Activated CD8-positive, alpha-beta T cell treated with anti-CD3 and anti-CD28 coated beads, Interleukin-2, amount 10 ng/mL, durations not matched to agents 7 days and 5 days (primary cell): ENCODE results near the gene ARPP21. TPM values are rescaled to one million over a fixed set of nuclear protein-coding genes. Genes with fewer than 3 reads are reported as not detected.

Experiments used
- ATAC-seq: fragments of 150-1000 bp; cut with Tn5 transposase; one replicate; pipeline ENCODE4 v1.10.0; 2021; ENCODE audit warnings: moderate library complexity
- CTCF ChIA-PET: fragments of 350-600 bp; sonication (Branson Sonifier 250); formaldehyde crosslinking; loops from one replicate; lab custom pipeline; 2021; ENCODE audit warnings: antibody characterized with exemption; lab: Charles Lee
- POLR2A ChIA-PET: fragments of 350-600 bp; sonication (Branson Sonifier 250); formaldehyde crosslinking; loops from one replicate; lab custom pipeline; 2021; ENCODE audit warnings: antibody characterized with exemption; lab: Charles Lee
- DNase-seq: peaks from one replicate; pipeline ENCODE4 v3.0.0-alpha.2; 2020
- H3K27ac Mint-ChIP-seq: one replicate; pipeline ENCODE4 v1.8.0; 2021; ENCODE audit warnings: mild to moderate bottlenecking, mixed read lengths
- H3K27me3 Mint-ChIP-seq: one replicate; pipeline ENCODE4 v1.8.0; 2021; ENCODE audit warnings: low read depth, mixed read lengths
- H3K36me3 Mint-ChIP-seq: one replicate; pipeline ENCODE4 v1.8.0; 2021; ENCODE audit warnings: low read depth, mixed read lengths
- H3K4me1 Mint-ChIP-seq: one replicate; pipeline ENCODE4 v1.8.0; 2021; ENCODE audit warnings: low read depth, mixed read lengths
- H3K4me3 Mint-ChIP-seq: one replicate; pipeline ENCODE4 v1.8.0; 2021; ENCODE audit warnings: mild to moderate bottlenecking, mixed read lengths
- H3K9me3 Mint-ChIP-seq: one replicate; pipeline ENCODE4 v1.8.0; 2022; ENCODE audit warnings: mixed read lengths; ENCODE audit not compliant: insufficient read depth
- total RNA-seq, 2 experiments: library from RNA; stranded (reverse); gene quantifications; one replicate each; pipeline ENCODE4 v1.2.3, GENCODE V29; 2021

Gene ARPP21
- total RNA-seq, 2 experiments from 2014 or later, result not detected

- Mint-ChIP-seq H3K4me3 (no peak overlapping the region), H3K9me3 (no peaks in the 10 kb centered on the region), H3K36me3 (no peaks in the 10 kb centered on the region), H3K27ac (no peak overlapping the region), H3K27me3 (no peaks in the 10 kb centered on the region), H3K4me1 (no peaks in the 10 kb centered on the region)
- DNase-seq (no peak), ATAC-seq (no peak)
- ChIA-PET CTCF (no interaction called here), POLR2A (no interaction called here)
These were observed 84.3 kb downstream of the ARPP21 start for GRCh38 chr3:35723480-35724097.

GRCh38 chr3:35724106-35724505 lies 84.8 kb downstream of the ARPP21 start:
- H3K4me1 Mint-ChIP-seq, result no peaks in the 10 kb centered on the region
- no peak overlapping the region for H3K4me3 Mint-ChIP-seq
- ChIA-PET POLR2A (no interaction called here), CTCF (no interaction called here)
- no peak for ATAC-seq
- no peaks in the 10 kb centered on the region for H3K9me3 Mint-ChIP-seq
- no peaks in the 10 kb centered on the region for H3K27me3 Mint-ChIP-seq
- no peak overlapping the region for H3K27ac Mint-ChIP-seq
- DNase-seq, result no peak
- H3K36me3 Mint-ChIP-seq, result no peaks in the 10 kb centered on the region

GRCh38 chr3:35727179-35727578 lies 87.9 kb downstream of the ARPP21 start:
- no peak overlapping the region for H3K27ac Mint-ChIP-seq
- no peaks in the 10 kb centered on the region for H3K9me3 Mint-ChIP-seq
- DNase-seq (no peak), ATAC-seq (no peak)
- ChIA-PET CTCF (no interaction called here), POLR2A (no interaction called here)
- H3K4me1 Mint-ChIP-seq, result no peaks in the 10 kb centered on the region
- no peak overlapping the region for H3K4me3 Mint-ChIP-seq
- H3K27me3 Mint-ChIP-seq, result no peaks in the 10 kb centered on the region
- no peaks in the 10 kb centered on the region for H3K36me3 Mint-ChIP-seq

GRCh38 chr3:35733341-35733740 lies 94.0 kb downstream of the ARPP21 start:
- ATAC-seq, result no peak

GRCh38 chr3:35733864-35734263 lies 94.5 kb downstream of the ARPP21 start:
- CTCF ChIA-PET, result no interaction called here
- ATAC-seq, result no peak
- POLR2A ChIA-PET, result no interaction called here
- Mint-ChIP-seq H3K36me3 (no peaks in the 10 kb centered on the region), H3K9me3 (no peaks in the 10 kb centered on the region), H3K4me1 (no peaks in the 10 kb centered on the region), H3K4me3 (no peak overlapping the region), H3K27me3 (no peaks in the 10 kb centered on the region), H3K27ac (no peak overlapping the region)
- no peak for DNase-seq

More at GRCh38 chr3:35733341-35733740, 94.0 kb downstream of the ARPP21 start:
- no peaks in the 10 kb centered on the region for H3K36me3 Mint-ChIP-seq
- DNase-seq, result no peak
- no peak overlapping the region for H3K27ac Mint-ChIP-seq
- no peaks in the 10 kb centered on the region for H3K9me3 Mint-ChIP-seq
- ChIA-PET CTCF (no interaction called here), POLR2A (no interaction called here)
- H3K4me1 Mint-ChIP-seq, result no peaks in the 10 kb centered on the region
- no peak overlapping the region for H3K4me3 Mint-ChIP-seq
- H3K27me3 Mint-ChIP-seq, result no peaks in the 10 kb centered on the region

- ATAC-seq, result no peak
- H3K27me3 Mint-ChIP-seq, result no peaks in the 10 kb centered on the region
- H3K4me3 Mint-ChIP-seq, result no peak overlapping the region
- H3K27ac Mint-ChIP-seq, result no peak overlapping the region
- H3K4me1 Mint-ChIP-seq, result no peaks in the 10 kb centered on the region
- no peaks in the 10 kb centered on the region for H3K9me3 Mint-ChIP-seq
- CTCF ChIA-PET, result no interaction called here
- POLR2A ChIA-PET, result no interaction called here
- no peaks in the 10 kb centered on the region for H3K36me3 Mint-ChIP-seq
- DNase-seq, result no peak
These were observed 97.8 kb downstream of the ARPP21 start for GRCh38 chr3:35737080-35737479.

GRCh38 chr3:35737527-35737926 lies 98.2 kb downstream of the ARPP21 start:
- ChIA-PET CTCF (no interaction called here), POLR2A (no interaction called here)
- no peaks in the 10 kb centered on the region for H3K27me3 Mint-ChIP-seq
- no peaks in the 10 kb centered on the region for H3K36me3 Mint-ChIP-seq
- ATAC-seq (no peak), DNase-seq (no peak)
- no peak overlapping the region for H3K27ac Mint-ChIP-seq
- H3K9me3 Mint-ChIP-seq, result no peaks in the 10 kb centered on the region
- H3K4me3 Mint-ChIP-seq, result no peak overlapping the region
- no peaks in the 10 kb centered on the region for H3K4me1 Mint-ChIP-seq

GRCh38 chr3:35737934-35738706 lies 98.8 kb downstream of the ARPP21 start:
- Mint-ChIP-seq H3K9me3 (no peaks in the 10 kb centered on the region), H3K36me3 (no peaks in the 10 kb centered on the region), H3K27me3 (no peaks in the 10 kb centered on the region), H3K27ac (no peak overlapping the region), H3K4me1 (no peaks in the 10 kb centered on the region), H3K4me3 (no peak overlapping the region)
- ATAC-seq, result no peak
- POLR2A ChIA-PET, result no interaction called here
- DNase-seq, result no peak
- CTCF ChIA-PET, result no interaction called here

GRCh38 chr3:35739181-35739809 lies 100.0 kb downstream of the ARPP21 start:
- no peaks in the 10 kb centered on the region for H3K36me3 Mint-ChIP-seq
- CTCF ChIA-PET, result no interaction called here
- no peak overlapping the region for H3K4me3 Mint-ChIP-seq
- no peaks in the 10 kb centered on the region for H3K4me1 Mint-ChIP-seq
- DNase-seq, result no peak
- H3K9me3 Mint-ChIP-seq, result no peaks in the 10 kb centered on the region
- no peak for ATAC-seq
- POLR2A ChIA-PET, result no interaction called here
- H3K27me3 Mint-ChIP-seq, result no peaks in the 10 kb centered on the region
- no peak overlapping the region for H3K27ac Mint-ChIP-seq

GRCh38 chr3:35739964-35740527 lies 100.7 kb downstream of the ARPP21 start:
- ChIA-PET POLR2A (no interaction called here), CTCF (no interaction called here)
- Mint-ChIP-seq H3K27ac (no peak overlapping the region), H3K27me3 (no peaks in the 10 kb centered on the region), H3K4me3 (no peak overlapping the region), H3K36me3 (no peaks in the 10 kb centered on the region), H3K9me3 (no peaks in the 10 kb centered on the region), H3K4me1 (no peaks in the 10 kb centered on the region)
- no peak for DNase-seq
- ATAC-seq, result no peak

GRCh38 chr3:35743218-35743617 lies 103.9 kb downstream of the ARPP21 start:
- ChIA-PET CTCF (no interaction called here), POLR2A (no interaction called here)
- no peaks in the 10 kb centered on the region for H3K9me3 Mint-ChIP-seq
- H3K36me3 Mint-ChIP-seq, result no peaks in the 10 kb centered on the region
- no peaks in the 10 kb centered on the region for H3K4me1 Mint-ChIP-seq
- H3K27ac Mint-ChIP-seq, result no peak overlapping the region
- H3K4me3 Mint-ChIP-seq, result no peak overlapping the region
- H3K27me3 Mint-ChIP-seq, result no peaks in the 10 kb centered on the region
- ATAC-seq, result no peak
- no peak for DNase-seq

GRCh38 chr3:35744419-35744818 lies 105.1 kb downstream of the ARPP21 start:
- no peak for DNase-seq
- POLR2A ChIA-PET, result no interaction called here
- Mint-ChIP-seq H3K4me3 (no peak overlapping the region), H3K27me3 (no peaks in the 10 kb centered on the region), H3K36me3 (no peaks in the 10 kb centered on the region), H3K4me1 (no peaks in the 10 kb centered on the region), H3K27ac (no peak overlapping the region), H3K9me3 (no peaks in the 10 kb centered on the region)
- CTCF ChIA-PET, result no interaction called here
- ATAC-seq, result no peak
